HG03469 (cell line): ENCODE data around the gene IFT80.
"Not testable (repeated sequence)": the region's sequence is repeated elsewhere in the genome, so short reads cannot be mapped to it uniquely, and the experiment has no call there.

Experiments used
- ATAC-seq: cut with Tn5 transposase; IDR thresholded peaks from one replicate; pipeline ENCODE4 v1.9.1; 2021; ENCODE audit warnings: mild to moderate bottlenecking, moderate library complexity, moderate number of reproducible peaks; ENCODE audit not compliant: unreplicated experiment

Gene IFT80

DNA sequence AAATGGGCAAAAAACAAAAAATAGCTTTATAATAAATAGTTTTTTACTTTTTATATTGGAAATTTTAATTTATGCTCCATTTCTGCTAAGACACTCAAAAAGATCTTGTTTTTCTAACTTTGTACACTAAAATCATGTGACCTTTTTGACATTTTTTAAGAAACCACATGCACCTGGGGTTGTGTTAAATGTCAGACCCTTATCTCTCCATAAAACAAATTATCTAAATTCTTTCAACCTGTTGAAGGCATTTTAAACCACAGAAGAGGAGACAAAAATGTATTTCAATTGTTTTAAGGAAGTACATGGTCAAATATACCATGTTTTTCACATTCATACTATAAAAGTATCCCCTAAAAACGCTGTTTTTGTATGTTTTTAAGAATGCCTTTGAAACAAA lies 29.2 kb downstream of the IFT80 start:
- ATAC-seq, result no peak

DNA sequence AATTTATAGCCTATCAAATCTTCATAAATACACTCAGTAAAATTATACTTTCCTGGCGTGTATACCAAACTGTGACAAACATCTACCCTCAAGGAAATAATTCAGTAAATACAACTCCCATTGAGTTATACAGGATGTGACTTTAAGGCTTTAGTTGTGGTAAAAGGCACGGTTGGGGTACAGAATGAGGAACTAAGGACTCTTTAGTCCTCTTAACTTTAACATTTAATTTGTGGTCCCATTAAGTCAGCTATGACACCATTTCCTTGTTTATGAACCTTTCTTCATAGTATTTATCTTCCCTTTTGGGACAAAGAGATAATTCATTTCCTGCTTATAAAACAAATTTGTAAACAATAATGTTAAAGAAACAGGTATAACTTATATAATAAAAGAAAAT lies 30.2 kb downstream of the IFT80 start:
- ATAC-seq, result peak; percentile 89

DNA sequence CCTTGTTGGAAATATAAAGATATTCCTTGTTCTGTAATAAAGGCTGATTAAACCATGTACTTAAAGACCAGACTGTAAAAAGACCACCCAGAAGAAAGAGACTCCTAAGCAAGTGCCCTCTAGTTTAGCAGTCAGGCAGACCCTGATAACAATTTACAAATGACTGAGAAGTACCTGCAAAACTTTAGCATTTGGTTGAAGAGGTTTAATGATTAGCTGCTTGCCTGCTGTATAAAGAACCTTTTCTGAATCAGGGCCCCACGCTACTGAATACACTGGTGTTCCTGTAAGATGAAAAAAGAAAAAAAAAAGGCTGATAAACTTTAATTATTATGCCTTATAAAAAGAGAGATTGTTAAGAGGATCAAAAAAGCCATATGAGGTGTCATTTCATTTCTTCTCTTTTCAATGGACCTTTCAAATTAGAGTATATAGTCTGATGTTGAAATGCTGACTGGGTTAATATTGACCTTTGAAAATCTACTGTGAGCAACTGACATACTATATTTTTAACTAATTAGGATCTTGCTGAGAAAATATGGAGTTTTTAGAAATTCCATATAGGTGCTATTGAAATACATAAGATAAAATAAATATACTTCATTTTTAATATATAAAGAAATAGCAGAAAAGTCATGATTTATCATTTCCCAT lies 33.0 kb downstream of the IFT80 start:
- no peak for ATAC-seq

DNA sequence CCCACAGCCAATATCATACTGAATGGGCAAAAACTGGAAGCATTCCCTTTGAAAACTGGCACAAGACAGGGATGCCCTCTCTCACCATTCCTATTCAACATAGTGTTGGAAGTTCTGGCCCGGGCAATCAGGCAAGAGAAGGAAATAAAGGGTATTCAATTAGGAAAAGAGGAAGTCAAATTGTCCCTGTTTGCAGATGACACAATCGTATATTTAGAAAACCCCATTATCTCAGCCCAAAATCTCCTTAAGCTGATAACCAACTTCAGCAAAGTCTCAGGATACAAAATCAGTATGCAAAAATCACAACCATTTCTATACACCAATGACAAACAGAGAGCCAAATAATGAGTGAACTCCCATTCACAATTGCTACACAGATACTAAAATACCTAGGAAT lies 36.1 kb downstream of the IFT80 start:
- not testable (repeated sequence) for ATAC-seq

DNA sequence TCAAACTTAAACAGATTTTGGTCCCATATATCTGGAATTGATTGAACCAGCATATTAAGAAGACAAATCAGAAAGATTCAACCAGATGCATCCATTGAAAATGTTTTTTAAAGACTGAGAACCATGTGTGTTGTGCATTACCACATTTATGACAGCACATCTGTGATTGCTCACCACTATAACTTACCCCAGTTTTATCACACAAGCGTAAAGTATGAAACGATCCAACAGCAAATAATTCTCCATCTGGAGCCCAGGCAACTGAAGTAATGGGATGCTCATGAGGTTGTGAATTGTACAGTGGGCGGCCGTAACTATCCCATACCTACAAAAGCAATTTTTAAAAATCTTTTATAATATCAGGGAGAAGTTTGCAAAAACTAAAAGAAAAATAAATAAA lies 43.2 kb downstream of the IFT80 start:
- no peak for ATAC-seq

DNA sequence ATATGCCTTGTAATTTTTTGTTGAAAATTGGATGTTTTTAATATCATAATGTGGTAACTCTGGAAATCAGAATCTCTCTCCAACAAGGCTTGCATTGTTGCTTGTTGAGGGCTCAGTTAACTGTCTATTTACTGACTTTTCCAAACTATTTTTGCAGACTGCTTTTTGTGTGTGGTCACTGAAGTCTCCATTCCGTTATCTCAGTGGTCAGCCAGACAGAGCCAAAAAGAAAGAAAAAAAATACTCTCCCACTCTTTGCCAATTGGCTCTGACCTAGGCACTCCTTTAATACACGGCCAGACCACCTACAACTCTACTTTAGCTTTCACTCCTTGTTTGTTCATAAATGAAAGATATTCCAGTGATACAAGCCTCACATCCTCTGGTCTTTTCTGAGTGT lies 52.5 kb downstream of the IFT80 start:
- no peak for ATAC-seq

DNA sequence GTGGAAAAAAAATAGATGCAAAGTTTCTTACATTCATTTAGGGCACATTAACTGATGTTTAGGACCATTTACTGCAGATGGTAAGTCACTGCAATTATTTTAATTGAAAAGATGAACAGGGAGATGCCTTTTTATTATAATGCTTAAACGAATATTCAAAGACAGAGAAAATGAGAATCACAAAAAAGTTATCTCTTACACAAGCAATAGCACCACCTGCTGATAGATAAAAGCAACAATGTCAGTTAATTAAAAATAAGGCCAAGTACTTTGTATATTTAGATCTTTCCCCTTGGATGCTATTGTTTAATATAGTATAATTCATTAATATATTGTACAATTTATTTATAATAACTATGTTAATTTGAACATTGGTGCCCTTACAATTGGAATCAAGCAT lies 55.9 kb downstream of the IFT80 start:
- no peak for ATAC-seq

DNA sequence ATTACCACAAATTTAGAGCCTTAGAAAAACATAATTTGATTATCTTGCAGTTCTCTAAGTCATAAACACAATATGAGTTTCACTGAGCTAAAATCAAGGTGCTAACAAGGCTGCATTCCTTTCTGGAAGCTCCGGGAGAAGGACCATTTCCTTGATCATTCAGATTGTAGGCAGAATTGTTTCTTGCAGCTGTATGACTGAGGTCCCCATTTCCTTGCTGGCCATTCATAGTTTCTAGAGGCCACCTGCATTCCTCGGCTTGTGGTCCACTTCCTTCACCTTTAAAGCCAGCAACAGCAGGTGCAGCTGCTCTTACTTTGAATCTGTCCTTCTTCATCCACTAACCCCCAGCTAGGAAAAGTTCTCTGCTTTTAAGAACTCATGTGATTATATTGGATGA lies 58.7 kb downstream of the IFT80 start:
- ATAC-seq, result no peak

DNA sequence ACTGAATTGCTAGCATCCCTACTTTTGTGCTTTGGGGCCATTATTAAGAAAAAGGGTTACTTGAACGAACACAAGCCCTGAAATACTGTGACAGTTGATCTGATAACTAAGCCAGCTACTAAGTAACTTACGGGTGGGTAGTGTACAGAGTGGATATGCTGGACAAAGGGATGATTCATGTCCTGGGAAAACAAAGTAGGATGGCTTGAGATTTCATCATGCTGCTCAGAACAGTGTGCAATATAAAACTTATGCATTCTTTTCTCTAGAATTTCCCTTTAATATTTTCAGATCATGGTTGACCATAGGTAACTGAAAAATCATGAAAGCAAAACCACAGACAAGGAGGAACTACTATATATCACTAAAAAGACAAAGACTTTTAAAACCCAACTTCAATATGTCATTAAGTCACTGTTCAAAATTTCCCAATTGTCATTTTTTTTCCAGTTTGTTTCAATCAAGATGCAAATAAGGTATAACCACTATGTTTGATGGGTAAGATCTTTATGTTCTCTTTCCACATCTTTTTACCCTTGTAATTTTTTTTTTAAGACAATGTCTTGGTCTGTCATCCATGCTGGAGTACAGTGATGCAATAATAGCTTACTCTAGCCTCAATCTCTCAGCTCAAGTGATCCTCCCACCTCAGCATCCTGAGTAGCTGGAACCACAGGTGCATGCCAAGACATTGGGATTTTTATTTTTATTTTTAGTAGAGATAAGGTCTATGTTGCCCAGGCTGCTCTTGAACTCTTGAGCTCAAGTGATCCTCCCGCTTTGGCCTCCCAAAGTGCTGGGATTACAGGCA lies 67.7 kb downstream of the IFT80 start:
- ATAC-seq, result no peak

DNA sequence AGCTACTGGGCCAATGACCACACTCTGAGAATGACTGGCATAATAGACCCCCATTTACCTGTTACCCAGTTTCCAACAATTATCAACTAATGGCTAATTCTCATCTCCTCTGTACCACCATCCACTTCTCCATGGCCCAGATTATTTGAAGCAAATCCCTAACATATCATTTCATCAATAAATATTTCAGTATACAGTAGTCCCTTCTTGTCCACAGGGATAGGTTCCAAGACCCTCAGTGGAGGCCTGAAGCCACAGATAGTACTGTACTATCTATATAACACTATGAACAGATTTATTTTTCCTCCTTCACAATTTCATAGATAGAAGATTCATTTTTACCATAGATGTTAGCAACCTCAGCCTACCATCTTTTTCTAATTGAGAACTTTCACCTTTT lies 68.3 kb downstream of the IFT80 start:
- no peak for ATAC-seq

DNA sequence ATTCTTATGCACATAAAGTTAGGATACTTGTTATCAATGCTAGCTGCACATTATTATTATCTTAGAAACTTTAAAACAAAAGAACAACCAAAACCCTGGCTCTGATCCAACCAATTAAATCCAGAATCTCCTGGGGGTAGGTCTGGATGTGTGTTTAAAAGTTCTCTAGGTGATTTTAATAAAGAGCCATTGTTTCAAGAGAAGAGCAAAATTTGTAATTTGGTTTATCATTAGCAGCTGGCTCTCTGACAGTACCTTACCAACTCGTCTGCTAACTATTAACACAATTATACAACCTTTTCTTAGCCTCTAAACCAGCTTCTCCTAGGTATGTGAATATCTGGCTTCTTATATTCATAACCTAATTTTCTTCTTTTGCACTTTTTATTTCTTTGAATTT lies 68.9 kb downstream of the IFT80 start:
- no peak for ATAC-seq

DNA sequence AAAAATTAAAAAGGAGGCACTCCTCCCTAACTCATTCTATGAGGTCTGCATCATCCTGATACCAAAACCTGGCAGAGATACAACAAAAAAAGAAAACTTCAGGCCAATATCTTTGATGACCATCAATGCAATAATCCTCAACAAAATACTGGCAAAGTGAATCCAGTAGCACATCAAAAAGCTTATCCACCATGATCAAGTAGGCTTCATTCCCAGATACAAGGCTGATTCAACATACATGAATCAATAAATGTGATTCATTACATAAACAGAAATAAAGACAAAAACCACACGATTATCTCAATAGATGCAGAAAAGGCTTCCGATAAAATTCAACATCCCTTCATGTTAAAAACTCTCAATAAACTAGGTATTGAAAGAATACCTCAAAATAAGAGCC lies 72.7 kb downstream of the IFT80 start:
- ATAC-seq, result not testable (repeated sequence)

DNA sequence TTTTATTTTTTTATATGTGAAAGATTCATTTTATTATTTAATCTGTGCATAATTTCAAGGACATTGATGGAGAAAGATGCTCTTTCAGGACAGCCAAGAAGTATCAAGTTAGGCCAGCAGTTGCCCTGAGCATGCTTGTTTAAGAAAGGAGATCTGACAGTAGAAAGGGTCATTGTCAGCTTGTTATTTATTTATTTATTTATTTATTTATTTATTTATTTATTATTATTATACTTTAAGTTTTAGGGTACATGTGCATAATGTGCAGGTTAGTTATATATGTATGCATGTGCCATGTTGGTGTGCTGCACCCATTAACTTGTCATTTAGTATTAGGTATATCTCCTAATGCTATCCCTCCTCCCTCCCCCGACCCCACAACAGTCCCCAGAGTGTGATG lies 77.2 kb downstream of the IFT80 start:
- ATAC-seq, result not testable (repeated sequence)

DNA sequence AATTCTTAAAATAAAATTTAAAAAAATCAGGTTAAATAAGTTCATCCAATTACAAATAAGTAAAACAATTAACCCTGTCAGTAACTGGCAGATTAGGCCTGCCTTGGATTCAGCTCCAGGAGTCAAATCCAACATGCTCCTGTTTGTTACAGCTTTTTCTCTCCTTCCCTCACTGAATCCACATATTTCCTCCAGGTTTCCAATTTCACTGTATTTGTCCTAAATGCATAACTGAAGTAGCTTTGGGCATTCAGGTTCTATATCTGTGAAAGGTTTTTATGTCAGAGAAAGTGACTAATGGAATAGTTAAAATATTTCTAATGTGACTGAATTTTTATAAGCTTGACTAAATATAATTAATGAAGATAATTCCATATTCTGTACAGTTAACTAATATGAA lies 79.7 kb downstream of the IFT80 start:
- no peak for ATAC-seq

DNA sequence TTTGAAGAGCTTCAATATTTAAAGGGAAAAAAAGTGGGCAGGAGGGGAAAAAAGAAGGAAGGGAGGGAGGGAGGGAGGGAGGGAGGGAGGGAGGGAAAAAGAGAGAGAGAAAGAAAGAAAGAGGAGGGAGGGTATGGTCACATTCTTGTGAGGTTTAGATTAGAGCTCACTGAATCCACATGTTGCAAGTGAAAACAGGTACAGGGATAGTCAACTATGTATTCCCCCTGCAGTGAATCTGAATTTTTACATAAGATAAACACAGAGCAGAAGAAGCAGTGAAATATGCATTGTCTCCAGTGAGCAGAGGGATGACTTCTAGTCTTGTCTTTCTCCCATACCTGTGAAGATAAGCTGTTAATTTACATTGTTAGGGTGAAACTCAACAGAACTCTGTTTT lies 84.0 kb downstream of the IFT80 start:
- ATAC-seq, result no peak

DNA sequence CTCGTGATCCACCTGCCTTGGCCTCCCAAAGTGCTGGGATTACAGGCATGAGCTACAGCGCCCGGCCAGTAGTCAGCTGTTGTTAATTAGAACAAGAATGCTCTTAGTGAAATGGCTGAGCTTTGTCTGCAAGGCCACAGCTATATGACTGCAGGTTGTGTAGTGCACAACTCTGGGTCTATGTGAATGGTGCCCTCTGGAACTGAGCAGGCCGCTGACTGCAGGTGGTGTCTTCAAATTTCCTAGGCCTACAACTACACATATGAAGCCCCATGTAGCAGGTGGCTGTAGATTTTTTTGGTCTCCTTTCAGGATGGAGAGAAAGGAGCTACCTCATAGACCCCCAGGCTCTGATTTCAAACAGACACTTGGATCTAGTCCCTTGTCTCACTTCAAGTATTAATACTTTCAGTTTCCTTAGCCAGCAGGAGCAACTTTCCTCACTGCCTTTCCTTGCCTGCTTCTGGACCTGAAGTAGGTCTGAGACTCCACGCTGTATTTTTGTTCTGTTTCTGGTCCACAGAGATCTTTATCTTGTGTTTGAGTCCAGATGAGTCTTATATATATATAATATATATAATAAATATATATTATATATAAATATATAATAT lies 86.9 kb downstream of the IFT80 start:
- ATAC-seq, result no peak

DNA sequence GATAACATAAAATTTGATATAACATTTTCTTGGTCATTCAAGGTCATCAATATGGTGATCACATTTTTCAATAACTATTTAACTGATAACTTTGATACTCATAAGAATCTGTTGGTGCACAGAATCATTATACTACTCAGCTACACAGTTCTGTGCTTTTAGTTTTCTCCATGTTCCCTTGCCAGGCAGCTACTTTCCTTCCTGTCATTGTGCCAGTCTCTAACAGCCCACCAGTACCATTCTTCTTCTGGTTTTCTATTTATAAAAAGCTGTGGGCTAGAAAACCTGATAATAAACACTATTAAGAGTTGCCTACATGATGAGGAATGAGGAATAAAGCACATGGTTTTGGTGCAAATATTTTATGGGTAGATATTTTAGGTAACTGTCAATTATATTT lies 96.2 kb downstream of the IFT80 start:
- ATAC-seq, result no peak

DNA sequence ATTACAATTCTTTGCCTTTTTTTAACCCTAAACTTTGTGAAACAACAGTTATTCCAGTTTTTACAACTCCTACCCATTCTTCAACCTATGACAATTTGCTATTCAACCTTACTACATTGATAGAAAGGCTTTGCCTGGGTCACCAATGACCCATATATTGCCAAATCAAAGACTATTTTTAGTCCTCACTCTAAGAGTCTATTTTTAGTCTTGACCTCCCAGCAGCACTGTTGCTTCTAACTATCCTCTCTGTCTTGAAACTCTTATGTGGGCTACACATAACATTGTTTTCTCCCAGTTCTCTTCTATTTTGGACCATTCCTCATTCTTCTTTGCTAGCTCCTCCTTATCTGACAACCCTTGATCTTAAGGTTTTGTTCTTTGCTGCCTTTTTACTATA lies 102.4 kb downstream of the IFT80 start:
- ATAC-seq, result no peak

DNA sequence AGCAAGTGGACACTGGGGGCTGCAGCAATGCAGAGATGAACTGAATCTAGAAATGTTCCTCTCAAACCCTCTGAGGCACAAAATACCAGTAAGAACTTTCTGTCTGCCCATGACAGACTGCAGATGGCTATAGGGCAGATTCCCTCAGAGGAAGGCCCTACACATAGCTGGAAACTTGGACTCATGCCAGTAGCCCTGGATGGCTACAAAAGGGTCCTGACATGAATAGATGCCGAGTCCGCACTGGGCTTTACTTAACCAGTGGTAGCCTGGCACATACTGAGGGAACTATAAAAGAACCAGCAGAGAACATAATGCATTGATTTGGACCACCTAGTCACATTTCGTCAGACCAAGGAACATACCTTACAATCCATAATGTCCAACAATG lies 107.1 kb downstream of the IFT80 start:
- no peak for ATAC-seq

DNA sequence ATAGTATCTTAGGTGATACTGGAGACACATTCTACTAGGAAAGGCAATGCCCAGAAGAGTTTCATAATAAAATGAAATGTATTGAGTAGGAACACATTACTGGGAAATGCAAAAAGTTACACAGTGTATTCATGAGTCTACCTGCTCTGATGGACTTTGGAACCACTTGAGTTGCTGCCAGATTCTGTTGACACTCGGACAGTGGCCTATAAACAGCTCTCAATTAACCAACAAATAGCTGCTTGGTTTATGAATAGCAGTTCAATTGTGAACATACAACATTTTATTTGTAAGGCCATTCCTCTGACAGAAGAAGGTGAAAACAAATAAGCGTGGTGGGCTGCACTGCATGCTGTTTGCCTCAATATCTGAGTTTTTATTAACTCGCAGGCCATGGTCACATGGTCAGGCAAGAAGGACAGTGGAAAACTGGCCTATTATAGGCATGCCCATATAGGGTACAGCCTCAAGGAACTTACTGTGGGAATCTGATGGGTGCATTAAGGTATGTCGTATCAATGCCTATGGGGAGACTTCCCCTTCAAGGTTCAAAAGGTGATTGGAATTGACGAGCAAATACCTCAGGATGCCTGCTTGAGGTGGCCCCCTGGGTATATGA lies 107.6 kb downstream of the IFT80 start:
- no peak for ATAC-seq

DNA sequence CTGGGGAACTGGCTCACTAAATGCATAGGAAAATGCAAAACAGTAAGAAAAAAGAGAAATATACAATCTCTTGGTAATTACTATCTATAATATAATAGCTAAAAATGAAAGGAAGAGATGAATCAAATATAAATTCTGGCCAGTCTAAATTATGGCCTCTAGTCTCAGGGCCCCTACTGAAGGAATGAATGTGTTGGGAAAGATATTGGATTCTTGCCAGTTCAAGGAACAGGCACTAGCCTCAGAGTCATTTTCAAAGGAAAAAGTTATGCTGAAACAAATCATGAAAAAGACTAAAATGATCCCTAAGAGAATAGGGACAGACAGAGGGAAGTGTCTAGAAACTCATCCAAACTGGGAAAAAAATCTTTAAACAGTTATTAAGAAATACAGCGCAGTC lies 111.4 kb downstream of the IFT80 start:
- no peak for ATAC-seq

DNA sequence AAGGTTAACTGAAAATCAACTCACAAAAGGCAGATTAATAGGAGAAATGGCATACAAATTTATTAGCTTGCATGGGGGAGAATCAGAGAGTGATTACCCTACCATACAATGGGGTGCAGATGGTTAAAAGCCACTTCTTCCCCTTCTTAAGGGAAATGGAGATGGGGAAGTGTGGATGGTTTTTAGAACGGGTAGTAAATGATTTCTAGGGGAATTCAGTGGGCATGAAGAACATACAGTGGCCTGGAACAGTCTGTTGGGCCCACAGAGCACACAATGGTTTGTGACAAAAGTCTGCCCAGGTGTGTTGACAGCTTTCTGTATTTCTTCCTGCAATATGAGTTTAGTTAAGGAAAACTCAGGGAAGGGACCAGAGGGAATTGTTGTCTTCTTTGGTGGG lies 112.8 kb downstream of the IFT80 start:
- ATAC-seq, result no peak
